Brain microvascular endothelial cell (primary cell): ENCODE data around the gene HIVEP2.

Source experiments
- DNase-seq: peaks from one replicate; pipeline ENCODE4 v3.0.0-alpha.2; 2020
- H3K27ac ChIP-seq: fragments of 250-450 bp; sonication (Bioruptor Pico); 2 replicates; pipeline ENCODE4 v1.5.1; 2020; ENCODE audit warnings: mild to moderate bottlenecking, moderate library complexity
- H3K27me3 ChIP-seq: fragments of 250-450 bp; sonication (Bioruptor Pico); replicated peaks from 2 replicates; pipeline ENCODE4 v1.5.1; 2020; ENCODE audit warnings: mild to moderate bottlenecking
- H3K36me3 ChIP-seq: fragments of 250-450 bp; sonication (Bioruptor Pico); replicated peaks from 2 replicates; pipeline ENCODE4 v1.5.1; 2020; ENCODE audit warnings: mild to moderate bottlenecking
- H3K4me3 ChIP-seq: 2 replicates; pipeline ENCODE4 v1.5.1; 2011; ENCODE audit warnings: low read depth, mild to moderate bottlenecking, control low read depth, low read length, moderate library complexity
- in situ Hi-C: cut with HindIII; loops from 2 replicates; pipeline ENCODE4 v1.10.0; 2017; ENCODE audit warnings: low sequenced_read_pairs, low pct_ligation_motif_present
- TF ChIP-seq, protein P1 (sequence below): IDR thresholded peaks from 2 replicates; pipeline ENCODE4 v1.5.1; 2011; ENCODE audit warnings: low read depth, mild to moderate bottlenecking, moderate library complexity, low read length, control low read depth, inconsistent platforms; ENCODE audit errors: missing control alignments

Gene HIVEP2

GRCh38 chr6:142925575-142926110, 19.3 kb downstream of the HIVEP2 start:
- H3K36me3 ChIP-seq = no peaks in the 10 kb centered on the region
- H3K4me3 ChIP-seq = no peak overlapping the region
- TF ChIP-seq, protein P1, sequence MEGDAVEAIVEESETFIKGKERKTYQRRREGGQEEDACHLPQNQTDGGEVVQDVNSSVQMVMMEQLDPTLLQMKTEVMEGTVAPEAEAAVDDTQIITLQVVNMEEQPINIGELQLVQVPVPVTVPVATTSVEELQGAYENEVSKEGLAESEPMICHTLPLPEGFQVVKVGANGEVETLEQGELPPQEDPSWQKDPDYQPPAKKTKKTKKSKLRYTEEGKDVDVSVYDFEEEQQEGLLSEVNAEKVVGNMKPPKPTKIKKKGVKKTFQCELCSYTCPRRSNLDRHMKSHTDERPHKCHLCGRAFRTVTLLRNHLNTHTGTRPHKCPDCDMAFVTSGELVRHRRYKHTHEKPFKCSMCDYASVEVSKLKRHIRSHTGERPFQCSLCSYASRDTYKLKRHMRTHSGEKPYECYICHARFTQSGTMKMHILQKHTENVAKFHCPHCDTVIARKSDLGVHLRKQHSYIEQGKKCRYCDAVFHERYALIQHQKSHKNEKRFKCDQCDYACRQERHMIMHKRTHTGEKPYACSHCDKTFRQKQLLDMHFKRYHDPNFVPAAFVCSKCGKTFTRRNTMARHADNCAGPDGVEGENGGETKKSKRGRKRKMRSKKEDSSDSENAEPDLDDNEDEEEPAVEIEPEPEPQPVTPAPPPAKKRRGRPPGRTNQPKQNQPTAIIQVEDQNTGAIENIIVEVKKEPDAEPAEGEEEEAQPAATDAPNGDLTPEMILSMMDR = no peak
- in situ Hi-C loops = no loop called here
- DNase-seq = peak; percentile 88
- H3K27me3 ChIP-seq = no peaks in the 10 kb centered on the region
- peak overlapping the region; percentile 99 for H3K27ac ChIP-seq

DNA sequence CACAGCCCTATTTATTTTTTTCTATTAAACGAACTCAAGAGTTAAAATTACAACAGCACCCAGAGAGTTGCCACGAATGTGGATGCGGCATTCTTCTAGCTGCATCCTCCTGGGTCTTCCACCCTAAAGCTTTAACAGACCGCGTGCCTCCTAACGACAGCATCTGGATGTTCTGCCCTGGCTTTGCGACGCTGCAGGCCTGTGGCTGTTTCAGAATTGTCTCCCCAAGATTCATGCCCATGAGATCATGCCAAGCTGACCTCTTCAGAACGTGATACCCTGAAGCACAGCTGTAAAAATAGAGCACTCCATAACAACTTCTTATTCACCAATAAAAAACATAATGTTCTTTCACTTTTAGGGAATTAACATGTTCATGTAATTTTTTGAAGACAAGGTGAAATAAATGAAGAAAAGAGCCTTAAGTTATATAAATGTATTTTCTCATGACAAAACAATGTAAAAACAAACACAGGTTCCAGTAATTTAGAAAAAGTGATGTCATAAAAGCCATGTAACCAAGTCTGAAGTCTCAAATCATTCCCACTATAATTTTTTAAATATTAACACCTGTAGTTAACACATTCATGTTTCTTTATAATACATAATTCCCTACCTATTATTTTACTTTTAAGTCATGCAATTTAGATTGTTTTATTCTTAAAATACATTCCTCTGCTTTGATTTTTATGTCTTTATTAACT, 26.5 kb downstream of the HIVEP2 start:
- TF ChIP-seq, protein P1 = no peak
- H3K4me3 ChIP-seq = no peak overlapping the region
- no peak overlapping the region for H3K27ac ChIP-seq
- in situ Hi-C loops = no loop called here
- no peaks in the 10 kb centered on the region for H3K27me3 ChIP-seq
- DNase-seq = no peak
- H3K36me3 ChIP-seq = no peaks in the 10 kb centered on the region

- Histone ChIP-seq H3K27ac (no peak overlapping the region), H3K27me3 (no peaks in the 10 kb centered on the region), H3K4me3 (no peak overlapping the region), H3K36me3 (peaks cover 5% of the 10 kb centered on the region)
- TF ChIP-seq, protein P1 = no peak
- in situ Hi-C loops = no loop called here
- DNase-seq = no peak
Observed at GRCh38 chr6:142916881-142917280, 28.1 kb downstream of the HIVEP2 start.

DNA sequence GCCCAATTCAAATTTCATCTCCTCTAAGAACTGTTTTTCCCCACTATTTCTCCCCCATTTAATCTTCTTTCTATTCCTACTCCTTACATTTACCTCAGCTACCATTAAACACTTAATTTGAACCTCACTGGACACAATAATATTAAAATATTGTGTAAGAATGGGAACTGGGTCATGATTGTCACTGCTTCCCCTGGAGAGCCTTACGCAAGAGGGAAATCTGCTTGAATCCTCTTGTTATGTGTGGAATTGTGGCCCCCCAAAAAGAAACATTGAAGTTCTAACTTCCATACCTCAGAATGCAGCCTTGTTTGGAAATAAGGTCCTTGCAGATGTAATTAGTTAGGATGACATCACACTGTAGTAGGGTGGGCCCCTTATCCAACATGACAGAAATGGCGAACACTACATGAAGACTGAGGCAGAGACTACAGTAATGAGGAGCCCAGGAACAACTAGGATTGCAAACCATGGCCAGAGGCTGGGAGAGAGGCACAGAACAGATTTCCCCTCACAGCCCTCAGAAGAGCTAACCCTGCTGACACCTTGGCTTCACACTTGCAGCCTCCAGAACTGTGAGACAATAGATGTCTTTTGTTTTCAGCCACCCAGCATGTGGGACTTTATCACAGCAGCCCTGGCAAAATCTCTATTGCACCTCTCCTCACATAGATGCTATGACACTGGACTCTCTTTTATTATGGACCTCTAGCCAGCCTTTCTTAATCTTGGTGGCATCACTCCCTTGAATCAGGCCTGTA, 29.9 kb downstream of the HIVEP2 start:
- TF ChIP-seq, protein P1 = no peak
- no peak for DNase-seq

DNA sequence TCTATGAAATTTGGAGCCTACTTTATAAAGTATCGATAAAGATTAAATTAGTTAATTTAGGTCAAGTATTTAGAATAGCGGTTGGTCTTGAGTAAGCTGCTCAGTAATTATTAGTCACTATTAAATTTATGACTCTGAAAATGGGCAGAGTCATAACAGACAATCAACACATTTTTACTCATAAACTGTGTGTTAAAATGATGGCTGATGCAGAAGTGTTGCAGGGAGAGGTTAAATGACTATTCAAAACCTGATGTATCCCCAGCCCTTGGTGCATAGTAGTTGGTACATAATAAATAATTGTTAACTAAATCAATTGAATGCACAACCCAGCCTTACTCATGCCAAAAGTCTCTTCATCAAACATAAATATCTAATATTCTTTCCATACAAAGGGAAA, 30.6 kb downstream of the HIVEP2 start:
- TF ChIP-seq, protein P1 = no peak
- H3K27ac ChIP-seq = no peak overlapping the region

More for the DNA sequence above, 29.9 kb downstream of the HIVEP2 start:
- Histone ChIP-seq H3K36me3 (peaks cover 5% of the 10 kb centered on the region), H3K4me3 (no peak overlapping the region), H3K27ac (no peak overlapping the region), H3K27me3 (no peaks in the 10 kb centered on the region)
- in situ Hi-C loops = no loop called here

More for the DNA sequence above, 30.6 kb downstream of the HIVEP2 start:
- no peak for DNase-seq
- H3K27me3 ChIP-seq = no peaks in the 10 kb centered on the region
- H3K36me3 ChIP-seq = peaks cover 5% of the 10 kb centered on the region
- H3K4me3 ChIP-seq = no peak overlapping the region
- in situ Hi-C loops = no loop called here
